ENCODE data around the gene TESK2.
"Not testable (repeated sequence)": the region's sequence is repeated elsewhere in the genome, so short reads cannot be mapped to it uniquely, and the experiment has no call there.

TESK2 gene

DNA sequence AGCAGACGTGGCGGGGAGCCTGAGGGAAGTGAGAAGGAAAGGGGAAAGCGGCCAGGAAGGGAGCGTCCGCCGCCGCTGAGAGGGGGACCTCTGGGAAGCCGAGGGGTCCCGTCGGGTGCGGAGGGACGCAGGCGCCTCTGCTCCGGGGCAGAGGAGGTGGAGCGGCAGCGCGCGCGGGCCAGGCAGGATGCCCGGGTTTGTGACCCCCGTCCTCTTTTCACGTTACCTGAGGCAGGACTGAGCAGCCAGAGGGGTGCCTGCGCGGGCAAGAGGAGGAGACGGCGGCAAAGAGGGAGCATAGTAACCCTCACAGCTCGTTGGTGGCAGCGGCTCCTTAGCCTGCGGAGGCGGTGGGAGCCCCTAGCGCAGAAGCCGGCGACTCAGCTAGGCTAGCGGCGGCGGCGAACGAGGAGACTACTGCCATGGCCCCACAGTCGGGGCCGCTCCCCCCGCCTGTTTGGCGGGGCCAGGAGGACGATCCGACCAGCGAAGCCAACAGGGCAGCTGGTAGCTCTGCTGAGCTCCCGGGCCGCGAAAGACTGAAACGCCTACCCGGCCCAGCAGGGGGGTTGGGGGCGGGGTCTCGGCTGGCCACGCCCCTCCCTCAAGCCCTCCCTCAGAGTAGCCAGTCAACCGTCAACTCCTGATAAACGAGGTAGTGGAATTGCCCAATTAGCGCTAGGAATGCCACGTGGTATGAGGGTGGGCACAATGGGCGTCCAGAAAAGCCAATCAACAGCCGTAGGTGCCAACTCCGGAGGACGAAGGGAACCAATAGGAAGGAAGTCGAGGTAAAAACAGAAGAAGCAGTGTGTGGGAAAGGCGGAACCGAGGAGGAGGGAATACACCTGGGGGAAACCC lies at the start of gene TESK2:
Gene TESK2, minus strand, starts transcription at position 538 of the 861 bp plus-strand sequence. CDS start 33,378 bp downstream, outside the sequence.
- peak; percentile 100 for DNase-seq

GRCh38 chr1:45536886-45537285 lies 45.9 kb upstream of the TESK2 start:
- DNase-seq: no peak

- DNase-seq: no peak
Measured at GRCh38 chr1:45535988-45536766, 45.2 kb upstream of the TESK2 start.

- DNase-seq: no peak
Measured at GRCh38 chr1:45531873-45532272, 40.9 kb upstream of the TESK2 start.

DNA sequence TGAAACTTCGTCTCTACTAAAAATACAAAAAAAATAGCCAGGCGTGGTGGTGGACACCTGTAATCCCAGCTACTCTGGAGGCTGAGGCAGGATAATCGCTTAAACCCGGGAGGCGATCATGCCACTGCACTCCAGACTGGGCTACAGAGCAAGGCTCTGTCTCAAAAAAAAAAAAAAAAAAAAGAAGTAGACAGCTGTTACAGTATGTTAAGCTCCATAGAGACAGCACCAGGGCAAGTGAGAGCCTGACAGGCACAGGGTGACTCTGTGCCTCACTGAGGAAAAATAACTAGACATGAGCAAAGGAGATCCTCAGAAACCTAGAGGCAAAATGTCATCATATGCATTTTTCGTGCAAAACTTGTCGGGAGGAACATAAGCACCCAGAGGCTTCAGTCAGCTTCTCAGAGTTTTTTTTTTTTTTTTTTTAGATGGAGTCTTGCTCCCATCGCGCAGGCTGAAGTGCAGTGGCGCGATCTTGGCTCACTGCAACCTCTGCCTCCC lies 39.7 kb upstream of the TESK2 start:
- no peak for DNase-seq

DNA sequence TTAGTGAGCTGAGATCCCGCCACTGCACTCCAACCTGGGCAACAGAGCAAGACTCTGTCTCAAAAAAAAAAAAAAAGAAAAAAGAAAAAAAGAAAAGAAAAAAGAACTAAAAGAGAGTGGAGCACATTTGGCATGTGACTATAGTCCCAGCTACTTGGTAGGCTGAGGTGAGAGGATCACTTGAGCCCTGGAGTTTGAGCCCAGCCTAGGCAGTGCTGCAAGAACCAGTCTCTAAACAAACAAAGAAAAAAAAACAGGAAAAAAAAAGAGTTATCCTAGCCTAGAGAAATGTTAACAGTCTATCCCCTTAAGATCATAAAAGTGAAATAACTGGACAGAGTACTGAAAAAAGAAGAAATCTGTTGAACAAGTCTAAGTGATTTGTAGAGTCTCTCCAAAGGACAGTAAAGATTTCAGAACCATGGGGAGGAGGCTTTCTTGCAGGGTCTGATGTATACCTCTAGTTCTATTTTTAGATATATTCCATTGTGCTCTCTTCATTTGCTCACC lies 35.2 kb upstream of the TESK2 start:
- peak; percentile 22 for DNase-seq

DNA sequence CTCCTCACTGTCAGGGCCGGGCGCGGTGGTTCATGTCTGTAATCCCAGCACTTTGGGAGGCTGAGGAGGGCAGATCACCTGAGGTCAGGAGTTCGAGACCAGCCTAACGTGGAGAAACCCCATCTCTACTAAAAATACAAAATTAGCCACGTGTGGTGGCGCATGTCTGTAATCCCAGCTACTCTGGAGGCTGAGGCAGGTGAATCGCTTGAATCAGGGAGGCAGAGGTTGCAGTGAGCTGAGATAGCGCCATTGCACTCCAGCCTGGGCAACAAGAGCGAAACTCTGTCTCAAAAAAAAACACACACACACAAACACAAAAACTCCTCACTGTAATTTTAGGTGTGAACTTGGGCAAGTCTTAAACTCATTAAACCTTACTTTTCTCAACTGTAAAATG lies 33.0 kb upstream of the TESK2 start:
- not testable (repeated sequence) for DNase-seq

- DNase-seq: not testable (repeated sequence)
Measured at GRCh38 chr1:45523516-45523915, 32.6 kb upstream of the TESK2 start.

DNA sequence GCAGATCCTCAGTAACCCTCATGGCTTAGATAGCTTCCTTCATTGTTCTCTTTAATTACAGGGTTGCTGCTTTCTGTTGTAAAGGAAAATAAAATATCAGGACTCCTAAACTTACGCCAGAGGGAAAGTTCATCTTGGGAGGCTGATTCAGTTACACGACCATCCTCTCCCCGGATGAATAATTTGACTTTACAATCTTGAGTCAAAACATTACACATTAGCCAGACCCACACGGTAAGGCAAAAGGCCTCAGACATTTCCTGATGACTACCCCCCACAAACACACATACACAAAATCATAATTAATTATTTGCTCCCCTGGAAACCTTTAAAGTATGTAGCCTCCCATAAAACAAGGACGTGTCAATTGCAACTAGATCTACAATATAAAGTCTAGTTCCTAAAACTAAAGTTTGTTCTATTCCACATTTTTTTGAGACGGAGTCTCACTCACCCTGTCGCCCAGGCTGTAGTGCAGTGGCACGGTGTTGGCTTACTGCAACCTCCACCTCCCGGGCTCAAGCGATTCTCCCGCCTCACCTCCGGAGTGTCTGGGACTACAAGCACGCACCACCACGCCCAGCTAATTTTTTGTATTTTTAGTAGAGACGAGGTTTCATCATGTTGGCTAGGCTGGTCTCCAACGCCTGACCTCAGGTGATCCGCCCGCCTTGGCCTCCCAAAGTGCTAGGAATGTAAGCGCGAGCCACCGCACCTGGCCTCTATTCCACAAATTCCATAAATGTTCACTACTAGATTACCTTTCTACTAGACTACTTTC lies 31.6 kb upstream of the TESK2 start:
- DNase-seq: no peak

- peak; percentile 97 for DNase-seq
Measured at GRCh38 chr1:45521413-45522323, 30.7 kb upstream of the TESK2 start, which contains the start of gene PRDX1. Gene PRDX1 (minus strand): TSS chr1:45521884. CDS start chr1:45519043, 2,841 bp downstream.

DNA sequence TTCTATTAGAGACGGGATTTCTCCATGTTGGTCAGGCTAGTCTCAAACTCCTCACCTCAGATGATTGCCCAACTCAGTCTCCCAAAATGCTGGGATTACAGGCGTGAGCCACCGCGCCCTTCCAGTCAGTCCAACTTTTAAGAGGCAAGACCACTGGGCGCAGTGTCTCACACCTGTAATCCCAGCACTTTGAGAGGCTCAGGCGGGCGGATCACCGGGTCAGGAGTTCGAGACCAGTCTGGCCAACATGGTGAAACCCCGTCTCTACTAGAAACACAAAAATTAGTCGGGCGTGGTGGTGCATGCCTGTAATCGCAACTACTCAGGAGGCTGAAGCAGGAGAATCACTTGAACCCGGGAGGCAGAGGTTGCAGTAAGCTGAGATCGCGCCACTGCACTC lies 28.8 kb upstream of the TESK2 start:
- not testable (repeated sequence) for DNase-seq

DNA sequence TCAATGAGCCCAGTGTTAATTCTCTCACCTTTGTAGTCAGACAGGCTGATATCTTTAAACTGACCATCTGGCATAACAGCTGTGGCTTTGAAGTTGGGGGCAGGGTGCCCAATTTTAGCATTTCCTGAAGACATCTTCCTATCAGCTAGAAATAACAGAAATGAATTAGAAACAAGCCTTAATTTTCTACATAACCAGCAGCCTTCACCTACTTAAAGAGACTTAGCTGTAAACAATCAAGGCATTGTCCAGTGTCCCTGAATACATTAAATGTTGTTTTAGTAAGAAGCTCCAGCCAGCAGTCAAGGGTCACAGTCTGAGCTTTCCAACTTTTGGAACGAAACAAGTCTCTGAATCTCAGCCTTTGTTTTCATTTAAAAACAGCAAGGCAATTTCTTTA lies 27.9 kb upstream of the TESK2 start:
- DNase-seq: no peak

DNA sequence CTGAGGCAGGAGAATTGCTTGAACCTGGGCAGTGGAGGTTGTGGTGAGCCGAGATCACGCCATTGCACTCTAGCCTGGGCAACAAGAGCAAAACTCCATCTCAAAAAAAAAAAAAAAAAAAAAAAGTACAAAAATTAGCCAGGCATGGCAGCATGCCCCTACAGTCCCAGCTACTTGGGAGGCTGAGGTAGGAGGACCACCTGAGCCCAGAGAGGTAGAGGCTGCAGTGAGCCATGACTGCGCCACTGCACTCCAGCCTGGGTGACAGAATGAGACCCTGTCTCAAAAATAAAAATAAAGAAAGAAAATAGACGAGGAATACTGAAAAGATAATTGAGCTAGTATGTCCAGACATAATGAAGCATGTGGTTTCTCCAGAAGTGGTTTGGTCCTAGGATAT lies 27.4 kb upstream of the TESK2 start:
- not testable (repeated sequence) for DNase-seq

- no peak for DNase-seq
Measured at GRCh38 chr1:45516465-45516864, 25.5 kb upstream of the TESK2 start.

DNA sequence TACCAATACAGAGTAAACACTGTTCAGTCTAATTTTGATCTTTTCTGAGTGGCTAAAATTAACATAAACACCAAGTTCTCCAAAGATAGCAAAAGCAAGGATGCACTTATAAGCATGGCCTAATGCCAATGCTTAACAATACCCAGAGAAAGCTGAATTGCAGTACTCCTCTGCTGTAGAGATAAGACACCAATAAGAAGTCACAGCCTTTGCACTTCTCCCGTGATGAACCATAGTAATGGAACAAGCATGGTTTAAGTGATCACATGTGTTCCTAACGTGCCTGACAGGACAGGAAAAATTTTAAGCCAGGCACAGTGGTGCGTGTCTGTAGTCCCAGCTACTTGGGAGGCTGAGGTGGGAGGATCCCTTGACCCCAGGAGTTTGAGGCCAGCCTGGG lies 25.1 kb upstream of the TESK2 start:
- no peak for DNase-seq

DNA sequence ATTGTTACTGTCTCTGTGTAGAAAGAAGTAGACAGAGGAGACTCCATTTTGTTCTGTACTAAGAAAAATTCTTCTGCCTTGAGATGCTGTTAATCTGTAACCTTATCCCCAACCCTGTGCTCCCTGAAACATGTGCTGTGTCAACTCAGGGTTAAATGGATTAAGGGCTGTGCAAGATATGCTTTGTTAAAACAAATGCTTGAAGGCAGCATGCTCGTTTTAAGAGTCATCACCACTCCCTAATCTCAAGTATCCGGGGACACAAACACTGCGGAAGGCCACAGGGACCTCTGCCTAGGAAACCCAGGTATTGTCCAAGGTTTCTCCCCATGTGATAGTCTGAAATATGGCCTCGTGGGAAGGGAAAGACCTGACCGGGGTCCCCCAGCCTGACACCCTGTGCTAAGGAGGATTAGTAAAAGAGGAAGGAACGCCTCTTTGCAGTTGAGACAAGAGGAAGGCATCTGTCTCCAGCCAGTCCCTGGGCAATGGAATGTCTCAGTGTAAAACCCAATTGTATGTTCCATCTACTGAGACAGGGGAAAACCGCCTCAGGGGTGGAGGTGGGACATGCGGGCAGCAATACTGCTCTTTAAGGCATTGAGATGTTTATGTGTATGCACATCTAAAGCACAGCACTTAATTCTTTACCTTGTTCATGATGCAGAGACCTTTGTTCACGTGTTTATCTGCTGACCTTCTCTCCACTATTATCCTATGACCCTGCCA lies 22.7 kb upstream of the TESK2 start:
- DNase-seq: not testable (repeated sequence)

- peak; percentile 84 for DNase-seq
Measured at GRCh38 chr1:45512641-45513054, 21.7 kb upstream of the TESK2 start.

- DNase-seq: no peak
Measured at GRCh38 chr1:45510972-45511527, 20.1 kb upstream of the TESK2 start.

DNA sequence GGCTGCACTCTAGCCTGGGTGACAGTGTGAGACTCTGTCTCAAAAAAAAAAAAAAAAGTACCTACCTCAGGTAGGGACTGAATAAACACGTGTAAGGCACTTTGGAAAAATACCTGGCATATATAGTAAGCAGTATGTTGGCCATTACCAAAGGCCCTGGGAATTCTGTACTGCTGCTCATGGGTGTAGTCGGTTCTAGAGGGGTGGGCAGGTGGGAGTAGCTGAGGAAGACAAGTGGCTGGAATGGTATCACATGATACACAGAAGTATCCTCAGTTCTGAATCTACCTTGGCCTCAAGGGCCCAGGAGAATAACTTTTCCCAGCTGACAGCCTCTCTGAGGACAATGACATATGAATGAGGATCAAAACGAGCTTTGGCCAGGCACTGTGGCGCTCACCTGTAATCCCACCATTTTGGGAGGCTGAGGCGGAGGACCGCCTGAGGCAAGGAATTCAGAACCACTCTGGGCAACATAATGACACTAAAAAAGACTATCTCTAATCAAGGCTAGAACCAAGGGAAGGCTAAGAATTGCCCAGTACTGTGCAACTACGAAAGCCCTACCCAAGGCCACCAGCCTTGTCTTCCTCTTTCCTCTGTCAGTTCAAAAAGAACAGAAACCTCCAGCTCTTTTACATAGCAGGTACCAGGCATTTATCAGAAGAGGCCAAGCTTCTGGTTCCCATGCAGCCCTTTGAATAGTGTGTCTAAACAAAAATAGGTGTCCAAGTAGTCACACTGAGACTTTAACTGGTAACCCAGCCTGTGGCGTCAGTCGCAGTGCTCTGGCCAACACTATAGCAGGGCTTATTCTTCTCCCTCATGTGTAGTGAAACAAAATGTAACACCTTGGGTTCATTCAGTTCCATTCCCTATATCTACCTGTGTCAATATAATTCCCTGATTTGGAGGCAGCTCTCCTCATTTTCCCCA lies 19.3 kb upstream of the TESK2 start:
- no peak for DNase-seq
